ENCODE results near the gene ZNF37A.

GRCh38 chr10:38045129-38045528 lies 49.0 kb upstream of the ZNF37A start:
- TF ChIP-seq HDAC6 (IDR thresholded peaks at IDR 0.05; ENCODE audit: unreplicated experiment) (no peak), YY1 (IDR thresholded peaks at IDR 0.05; ENCODE audit: low read depth, low read length) (no peak), NFYA (IDR thresholded peaks at IDR 0.05; ENCODE audit: borderline replicate concordance, low read depth, low read length) (no peak), CTCF (IDR thresholded peaks at IDR 0.05 in 2 of 3, conservative IDR thresholded peaks at IDR 0.05 in 1 of 3; ENCODE audit: control insufficient read depth in 2 of 3, extremely low read depth in 1 of 3, insufficient read depth in 1 of 3, low read depth in 3 of 3, low read length in 3 of 3) (no peak), POLR2A (IDR thresholded peaks at IDR 0.05; ENCODE audit: low read depth, low read length) (no peak), ATF3 (IDR thresholded peaks at IDR 0.05; ENCODE audit: borderline replicate concordance, extremely low read depth, low read depth, low read length) (no peak), POLR2AphosphoS5 (IDR thresholded peaks at IDR 0.05; ENCODE audit: low read length) (no peak), IKZF1 (conservative IDR thresholded peaks at IDR 0.05) (no peak), RCOR1 (conservative IDR thresholded peaks at IDR 0.05; ENCODE audit: low read depth, low read length) (no peak), ATF2 (IDR thresholded peaks at IDR 0.05; ENCODE audit: low read length) (no peak), RAD21 (IDR thresholded peaks at IDR 0.05; ENCODE audit: insufficient read depth, low read depth, low read length) (no peak)

Data from GM12878 (cell line).